ENCODE measurements around the gene NRM.

Gene NRM

GRCh38 chr6:30643656-30644055 lies 47.1 kb downstream of the NRM start:
- no peak for DNase-seq (ENCODE audit: low read depth, low spot score)
- Histone ChIP-seq H3K9me3 (ENCODE audit: control insufficient read depth, insufficient read depth, low read length) (no peaks in the 10 kb centered on the region), H3K27ac (ENCODE audit: low read length) (no peak overlapping the region), H3K4me3 (ENCODE audit: low read length) (no peak overlapping the region), H3K27me3 (ENCODE audit: control insufficient read depth, insufficient read depth, low read length) (no peaks in the 10 kb centered on the region), H3K36me3 (ENCODE audit: control insufficient read depth, insufficient read depth, low read length) (peaks cover 11% of the 10 kb centered on the region; the same call in 1 of the 2 replicates), H3K4me1 (ENCODE audit: control insufficient read depth, insufficient read depth, low read length) (peaks cover 2% of the 10 kb centered on the region; the same call in 1 of the 2 replicates)
- whole genome bisulfite sequencing (ENCODE audit: insufficient coverage, insufficient read length) = no CpG with 5 or more reads among the region's 2 CpGs

GRCh38 chr6:30641048-30641447 lies 49.7 kb downstream of the NRM start:
- Histone ChIP-seq H3K4me1 (ENCODE audit: control insufficient read depth, insufficient read depth, low read length) (no peaks in the 10 kb centered on the region), H3K36me3 (ENCODE audit: control insufficient read depth, insufficient read depth, low read length) (peaks cover 11% of the 10 kb centered on the region; the same call in 1 of the 2 replicates), H3K9me3 (ENCODE audit: control insufficient read depth, insufficient read depth, low read length) (no peaks in the 10 kb centered on the region), H3K4me3 (ENCODE audit: low read length) (no peak overlapping the region), H3K27me3 (ENCODE audit: control insufficient read depth, insufficient read depth, low read length) (no peaks in the 10 kb centered on the region), H3K27ac (ENCODE audit: low read length) (no peak overlapping the region)
- WGBS (ENCODE audit: insufficient coverage, insufficient read length) = no CpG with 5 or more reads among the region's 1 CpG
- no peak for DNase-seq (ENCODE audit: low read depth, low spot score)

GRCh38 chr6:30640481-30640880 lies 50.3 kb downstream of the NRM start:
- no peak for DNase-seq (ENCODE audit: low read depth, low spot score)
- WGBS (ENCODE audit: insufficient coverage, insufficient read length) = no CpG with 5 or more reads among the region's 10 CpGs

More at GRCh38 chr6:30640481-30640880, 50.3 kb downstream of the NRM start:
- H3K27ac ChIP-seq (ENCODE audit: low read length) = no peak overlapping the region
- no peaks in the 10 kb centered on the region for H3K9me3 ChIP-seq (ENCODE audit: control insufficient read depth, insufficient read depth, low read length)
- H3K27me3 ChIP-seq (ENCODE audit: control insufficient read depth, insufficient read depth, low read length) = no peaks in the 10 kb centered on the region
- H3K4me3 ChIP-seq (ENCODE audit: low read length) = no peak overlapping the region
- H3K36me3 ChIP-seq (ENCODE audit: control insufficient read depth, insufficient read depth, low read length) = peaks cover 11% of the 10 kb centered on the region; the same call in 1 of the 2 replicates
- H3K4me1 ChIP-seq (ENCODE audit: control insufficient read depth, insufficient read depth, low read length) = no peaks in the 10 kb centered on the region

All from iPS DF 6.9 (cell line).